HepG2 (cell line): Measurements from ENCODE around the gene TPM1. TPM values are rescaled to one million over a fixed set of nuclear protein-coding genes. Genes with fewer than 3 reads are reported as not detected.

Source experiments
- BORCS8-MEF2B ChIP-seq: sonication (generic); formaldehyde crosslinking; IDR thresholded peaks from 2 replicates; pipeline ENCODE4 v1.8.0; 2022; ENCODE audit warnings: mild to moderate bottlenecking, missing genetic modification reagents
- ETV6 ChIP-seq: sonication (generic); formaldehyde crosslinking; conservative IDR thresholded peaks from 2 replicates; pipeline ENCODE4 v1.4.0; 2020; ENCODE audit warnings: missing genetic modification reagents
- GATAD1 ChIP-seq: IDR thresholded peaks from 2 replicates; pipeline ENCODE4 v1.6.1; 2016; ENCODE audit warnings: missing genetic modification reagents, missing compliant biosample characterization
- GFI1 ChIP-seq: sonication (generic); formaldehyde crosslinking; IDR thresholded peaks from 2 replicates; pipeline ENCODE4 v1.5.0; 2020; ENCODE audit warnings: missing genetic modification reagents, mild to moderate bottlenecking, borderline replicate concordance
- KLF11 ChIP-seq: IDR thresholded peaks from 2 replicates; pipeline ENCODE4 v1.6.1; 2016; ENCODE audit warnings: missing compliant biosample characterization
- MYC ChIP-seq: sonication (generic); formaldehyde crosslinking; IDR thresholded peaks from 2 replicates; pipeline ENCODE4 v1.9.0; 2021; ENCODE audit warnings: missing genetic modification reagents, borderline replicate concordance
- POLR2A ChIP-seq, 2 experiments: IDR thresholded peaks; 2 replicates each; pipeline ENCODE4 v1.6.1; 2011; ENCODE audit warnings: low read depth in 2 of 2, low read length in 2 of 2, mild to moderate bottlenecking in 1 of 2, moderate library complexity in 1 of 2; ENCODE audit not compliant: insufficient read depth in 1 of 2
- RBM22 ChIP-seq: fragments of 200-400 bp; formaldehyde crosslinking; optimal IDR thresholded peaks from 2 replicates; pipeline ENCODE3; 2017; ENCODE audit warnings: mild to moderate bottlenecking, low read length, moderate library complexity
- SOX13 ChIP-seq, 3 experiments: fragments of 450-650 bp in 1 of 3; sonication (generic) in 1 of 3; formaldehyde crosslinking in 1 of 3; IDR thresholded peaks in 2 of 3; conservative IDR thresholded peaks in 1 of 3; 2 replicates each; pipeline versions ENCODE4 v1.5.0 to v1.6.1; 2016 to 2020; ENCODE audit warnings: antibody characterized with exemption in 1 of 3, mild to moderate bottlenecking in 1 of 3, missing compliant biosample characterization in 1 of 3, missing genetic modification reagents in 1 of 3, moderate library complexity in 1 of 3
- XRCC5 ChIP-seq: fragments of 200-400 bp; formaldehyde crosslinking; optimal IDR thresholded peaks from 2 replicates; pipeline ENCODE3; 2017; ENCODE audit warnings: mild to moderate bottlenecking, low read length
- ZNF12 ChIP-seq: sonication (generic); formaldehyde crosslinking; IDR thresholded peaks from 2 replicates; pipeline ENCODE4 v1.5.0; 2020; ENCODE audit warnings: missing genetic modification reagents
- ZNF335 ChIP-seq: sonication (generic); formaldehyde crosslinking; IDR thresholded peaks from 2 replicates; pipeline ENCODE4 v1.4.0; 2020; ENCODE audit warnings: missing genetic modification reagents
- ZNF34 ChIP-seq: sonication (generic); formaldehyde crosslinking; IDR thresholded peaks from 2 replicates; pipeline ENCODE4 v1.4.0; 2020; ENCODE audit warnings: mild to moderate bottlenecking, missing genetic modification reagents, borderline replicate concordance
- ZNF589 ChIP-seq: sonication (generic); formaldehyde crosslinking; conservative IDR thresholded peaks from 2 replicates; pipeline ENCODE4 v1.8.0; 2022; ENCODE audit warnings: mild to moderate bottlenecking, moderate library complexity, missing genetic modification reagents
- ZNF605 ChIP-seq: sonication (generic); formaldehyde crosslinking; IDR thresholded peaks from 2 replicates; pipeline ENCODE4 v1.8.0; 2022; ENCODE audit warnings: mild to moderate bottlenecking, missing genetic modification reagents
- ZNF670 ChIP-seq: sonication (generic); formaldehyde crosslinking; IDR thresholded peaks from 2 replicates; pipeline ENCODE4 v1.8.0; 2022; ENCODE audit warnings: mild to moderate bottlenecking, missing genetic modification reagents, borderline replicate concordance
- ZNF709 ChIP-seq: sonication (generic); formaldehyde crosslinking; IDR thresholded peaks from 2 replicates; pipeline ENCODE4 v1.5.0; 2020; ENCODE audit warnings: mild to moderate bottlenecking, missing genetic modification reagents
- ZNF879 ChIP-seq: sonication (generic); formaldehyde crosslinking; IDR thresholded peaks from 2 replicates; pipeline ENCODE4 v1.8.1; 2023; ENCODE audit warnings: missing genetic modification reagents
- polyA plus RNA-seq, 8 experiments: library from polyadenylated mRNA; depleted of rRNA in 3 of 8; stranded (reverse) in 7 of 8; unstranded in 1 of 8; fragments of >200 nt; fragmentation: Illumina TruSeq in 4 of 8; extraction: Trizol in 4 of 8; gene quantifications; 2 replicates each; pipeline versions ENCODE4 v1.2.1 to v1.2.3, GENCODE V29; 2011 to 2016; ENCODE audit warnings: low read depth in 4 of 8, missing spikeins in 1 of 8, mixed read lengths in 1 of 8; ENCODE audit not compliant: insufficient read depth in 1 of 8
- total RNA-seq, 5 experiments: library from RNA; depleted of rRNA; stranded (reverse); fragments of >200 nt; fragmentation: Illumina TruSeq; extraction: Trizol; gene quantifications; 2 replicates each; pipeline ENCODE4 v1.2.3, GENCODE V29; 2016; ENCODE audit warnings: low read depth in 1 of 5
- TF ChIP-seq, protein P1 (sequence below): sonication (generic); formaldehyde crosslinking; IDR thresholded peaks from 2 replicates; pipeline ENCODE4 v1.4.0; 2020; ENCODE audit warnings: missing genetic modification reagents
- TF ChIP-seq, protein P2 (sequence below): sonication (generic); formaldehyde crosslinking; conservative IDR thresholded peaks from 2 replicates; pipeline ENCODE4 v1.5.0; 2020; ENCODE audit warnings: missing genetic modification reagents
- TF ChIP-seq, protein P3 (sequence below): sonication (generic); formaldehyde crosslinking; IDR thresholded peaks from 2 replicates; pipeline ENCODE4 v1.4.0; 2020; ENCODE audit warnings: missing genetic modification reagents, borderline replicate concordance
- TF ChIP-seq, protein P4 (sequence below): sonication (generic); formaldehyde crosslinking; IDR thresholded peaks from 2 replicates; pipeline ENCODE4 v1.5.0; 2020; ENCODE audit warnings: mild to moderate bottlenecking, missing genetic modification reagents, borderline replicate concordance

Gene TPM1
- total and polyA plus RNA-seq, 2 of the 13 experiments (the other 11 are each of a cell fraction or from before 2014, with no cell fraction given): 98.9 to 109 TPM

DNA sequence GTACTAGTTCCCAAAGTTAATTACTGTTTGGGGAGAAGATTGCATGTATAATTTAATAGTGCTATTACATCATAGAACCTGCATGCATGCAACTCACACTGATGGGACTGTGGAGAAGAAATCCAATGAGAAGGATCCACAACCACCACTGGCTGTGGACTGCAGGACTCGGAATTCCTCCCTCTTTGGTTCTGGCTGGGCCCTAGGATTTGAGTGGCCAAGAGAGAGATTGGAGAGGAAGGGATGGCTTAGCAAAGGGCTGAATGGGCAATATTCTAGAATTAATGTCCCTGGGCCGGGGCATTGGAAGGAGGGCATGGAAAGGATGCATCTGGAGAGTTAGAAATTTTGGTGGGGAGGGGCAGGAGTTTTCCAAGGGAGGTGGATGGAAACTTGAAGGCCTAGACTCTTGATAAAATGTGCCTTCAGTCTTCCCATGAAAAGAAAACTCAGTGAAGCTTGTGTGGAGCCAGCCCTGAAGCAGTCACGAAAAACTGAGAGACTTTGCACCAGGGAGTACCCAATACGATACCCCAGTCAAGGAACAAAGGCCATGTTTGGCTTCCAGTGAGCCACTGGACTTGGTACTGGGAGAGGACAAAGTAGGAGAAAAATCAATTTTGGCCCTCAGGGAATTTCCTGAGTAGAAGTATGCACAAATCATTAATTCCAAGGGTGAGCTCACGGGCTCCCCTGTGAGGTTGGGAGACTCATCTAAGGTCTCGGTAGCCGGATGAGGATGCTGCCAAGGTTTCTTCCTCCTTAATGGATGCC is 31.4 kb upstream of the TPM1 start (continued):
- TF ChIP-seq ZNF34 (CRISPR knock-in tag): no peak
- no peak for TF ChIP-seq ZNF709
- TF ChIP-seq ZNF12 (CRISPR knock-in tag): no peak
- TF ChIP-seq, protein P1, sequence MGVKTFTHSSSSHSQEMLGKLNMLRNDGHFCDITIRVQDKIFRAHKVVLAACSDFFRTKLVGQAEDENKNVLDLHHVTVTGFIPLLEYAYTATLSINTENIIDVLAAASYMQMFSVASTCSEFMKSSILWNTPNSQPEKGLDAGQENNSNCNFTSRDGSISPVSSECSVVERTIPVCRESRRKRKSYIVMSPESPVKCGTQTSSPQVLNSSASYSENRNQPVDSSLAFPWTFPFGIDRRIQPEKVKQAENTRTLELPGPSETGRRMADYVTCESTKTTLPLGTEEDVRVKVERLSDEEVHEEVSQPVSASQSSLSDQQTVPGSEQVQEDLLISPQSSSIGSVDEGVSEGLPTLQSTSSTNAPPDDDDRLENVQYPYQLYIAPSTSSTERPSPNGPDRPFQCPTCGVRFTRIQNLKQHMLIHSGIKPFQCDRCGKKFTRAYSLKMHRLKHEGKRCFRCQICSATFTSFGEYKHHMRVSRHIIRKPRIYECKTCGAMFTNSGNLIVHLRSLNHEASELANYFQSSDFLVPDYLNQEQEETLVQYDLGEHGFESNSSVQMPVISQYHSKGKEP (CRISPR knock-in tag): no peak
- TF ChIP-seq, protein P2, sequence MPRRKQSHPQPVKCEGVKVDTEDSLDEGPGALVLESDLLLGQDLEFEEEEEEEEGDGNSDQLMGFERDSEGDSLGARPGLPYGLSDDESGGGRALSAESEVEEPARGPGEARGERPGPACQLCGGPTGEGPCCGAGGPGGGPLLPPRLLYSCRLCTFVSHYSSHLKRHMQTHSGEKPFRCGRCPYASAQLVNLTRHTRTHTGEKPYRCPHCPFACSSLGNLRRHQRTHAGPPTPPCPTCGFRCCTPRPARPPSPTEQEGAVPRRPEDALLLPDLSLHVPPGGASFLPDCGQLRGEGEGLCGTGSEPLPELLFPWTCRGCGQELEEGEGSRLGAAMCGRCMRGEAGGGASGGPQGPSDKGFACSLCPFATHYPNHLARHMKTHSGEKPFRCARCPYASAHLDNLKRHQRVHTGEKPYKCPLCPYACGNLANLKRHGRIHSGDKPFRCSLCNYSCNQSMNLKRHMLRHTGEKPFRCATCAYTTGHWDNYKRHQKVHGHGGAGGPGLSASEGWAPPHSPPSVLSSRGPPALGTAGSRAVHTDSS (CRISPR knock-in tag): no peak
- no peak for TF ChIP-seq RBM22
- peak; percentile 33; the same call in 1 of the 2 replicates for TF ChIP-seq SOX13 (IDR thresholded peaks at IDR 0.05)
- TF ChIP-seq SOX13 (CRISPR knock-in tag; conservative IDR thresholded peaks at IDR 0.05 in 1 of 2, IDR thresholded peaks at IDR 0.05 in 1 of 2): peak in 1 of 2 experiments; percentile 74; a peak in 2 of 4 replicates
- no peak for TF ChIP-seq ZNF589 (CRISPR knock-in tag)
- peak; percentile 69; the same call in 1 of the 2 replicates for TF ChIP-seq GFI1 (CRISPR knock-in tag)
- TF ChIP-seq XRCC5: peak; percentile 25
- no peak for TF ChIP-seq KLF11 (CRISPR knock-in tag)
- TF ChIP-seq, protein P3, sequence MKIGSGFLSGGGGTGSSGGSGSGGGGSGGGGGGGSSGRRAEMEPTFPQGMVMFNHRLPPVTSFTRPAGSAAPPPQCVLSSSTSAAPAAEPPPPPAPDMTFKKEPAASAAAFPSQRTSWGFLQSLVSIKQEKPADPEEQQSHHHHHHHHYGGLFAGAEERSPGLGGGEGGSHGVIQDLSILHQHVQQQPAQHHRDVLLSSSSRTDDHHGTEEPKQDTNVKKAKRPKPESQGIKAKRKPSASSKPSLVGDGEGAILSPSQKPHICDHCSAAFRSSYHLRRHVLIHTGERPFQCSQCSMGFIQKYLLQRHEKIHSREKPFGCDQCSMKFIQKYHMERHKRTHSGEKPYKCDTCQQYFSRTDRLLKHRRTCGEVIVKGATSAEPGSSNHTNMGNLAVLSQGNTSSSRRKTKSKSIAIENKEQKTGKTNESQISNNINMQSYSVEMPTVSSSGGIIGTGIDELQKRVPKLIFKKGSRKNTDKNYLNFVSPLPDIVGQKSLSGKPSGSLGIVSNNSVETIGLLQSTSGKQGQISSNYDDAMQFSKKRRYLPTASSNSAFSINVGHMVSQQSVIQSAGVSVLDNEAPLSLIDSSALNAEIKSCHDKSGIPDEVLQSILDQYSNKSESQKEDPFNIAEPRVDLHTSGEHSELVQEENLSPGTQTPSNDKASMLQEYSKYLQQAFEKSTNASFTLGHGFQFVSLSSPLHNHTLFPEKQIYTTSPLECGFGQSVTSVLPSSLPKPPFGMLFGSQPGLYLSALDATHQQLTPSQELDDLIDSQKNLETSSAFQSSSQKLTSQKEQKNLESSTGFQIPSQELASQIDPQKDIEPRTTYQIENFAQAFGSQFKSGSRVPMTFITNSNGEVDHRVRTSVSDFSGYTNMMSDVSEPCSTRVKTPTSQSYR (CRISPR knock-in tag): no peak
- TF ChIP-seq ZNF605 (CRISPR knock-in tag): peak; percentile 67; the same call in 1 of the 2 replicates
- TF ChIP-seq, protein P4, sequence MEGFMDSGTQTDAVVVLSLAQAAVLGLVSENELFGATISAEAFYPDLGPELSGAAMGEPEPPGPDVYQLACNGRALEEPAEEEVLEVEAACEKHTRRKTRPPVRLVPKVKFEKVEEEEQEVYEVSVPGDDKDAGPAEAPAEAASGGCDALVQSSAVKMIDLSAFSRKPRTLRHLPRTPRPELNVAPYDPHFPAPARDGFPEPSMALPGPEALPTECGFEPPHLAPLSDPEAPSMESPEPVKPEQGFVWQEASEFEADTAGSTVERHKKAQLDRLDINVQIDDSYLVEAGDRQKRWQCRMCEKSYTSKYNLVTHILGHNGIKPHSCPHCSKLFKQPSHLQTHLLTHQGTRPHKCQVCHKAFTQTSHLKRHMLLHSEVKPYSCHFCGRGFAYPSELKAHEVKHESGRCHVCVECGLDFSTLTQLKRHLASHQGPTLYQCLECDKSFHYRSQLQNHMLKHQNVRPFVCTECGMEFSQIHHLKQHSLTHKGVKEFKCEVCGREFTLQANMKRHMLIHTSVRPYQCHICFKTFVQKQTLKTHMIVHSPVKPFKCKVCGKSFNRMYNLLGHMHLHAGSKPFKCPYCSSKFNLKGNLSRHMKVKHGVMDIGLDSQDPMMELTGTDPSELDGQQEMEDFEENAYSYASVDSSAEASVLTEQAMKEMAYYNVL (CRISPR knock-in tag): peak; percentile 70; the same call in 1 of the 2 replicates
- TF ChIP-seq ETV6 (CRISPR knock-in tag): no peak
- TF ChIP-seq MYC (CRISPR knock-in tag): no peak
- no peak for TF ChIP-seq GATAD1 (CRISPR knock-in tag)
- TF ChIP-seq BORCS8-MEF2B (CRISPR knock-in tag): no peak
- TF ChIP-seq ZNF670: no peak
- no peak for TF ChIP-seq ZNF335 (CRISPR knock-in tag)
- no peak for TF ChIP-seq POLR2A (IDR thresholded peaks at IDR 0.05; ENCODE audit: insufficient read depth in 1 of 2, low read depth in 2 of 2, low read length in 2 of 2)
- TF ChIP-seq ZNF879 (CRISPR knock-in tag): no peak
